Measurements from ENCODE around the gene COL19A1. TPM values are rescaled to one million over a fixed set of nuclear protein-coding genes. Genes with fewer than 3 reads are reported as not detected.

The COL19A1 gene
- total RNA-seq, 1 donor from 2014 or later, result not detected

- no peak for TF ChIP-seq CTCF (IDR thresholded peaks at IDR 0.05; ENCODE audit: insufficient read depth, low read length, severe bottlenecking)
- Histone ChIP-seq H3K4me3 (ENCODE audit: low read depth, low read length) (no peak overlapping the region), H3K36me3 (ENCODE audit: control insufficient read depth, insufficient read depth, low read length) (no peaks in the 10 kb centered on the region), H3K27me3 (ENCODE audit: control insufficient read depth, insufficient read depth, low read length) (no peaks in the 10 kb centered on the region)
- no peak for FAIRE-seq
- no peak for DNase-seq (ENCODE audit: low read depth)
Observed at GRCh38 chr6:70136996-70137395, 270.6 kb downstream of the COL19A1 start.

GRCh38 chr6:70140496-70140895 lies 274.1 kb downstream of the COL19A1 start:
- DNase-seq (ENCODE audit: low read depth), result no peak
- TF ChIP-seq CTCF (IDR thresholded peaks at IDR 0.05; ENCODE audit: insufficient read depth, low read length, severe bottlenecking), result no peak
- Histone ChIP-seq H3K4me3 (ENCODE audit: low read depth, low read length) (no peak overlapping the region), H3K36me3 (ENCODE audit: control insufficient read depth, insufficient read depth, low read length) (no peaks in the 10 kb centered on the region), H3K27me3 (ENCODE audit: control insufficient read depth, insufficient read depth, low read length) (no peaks in the 10 kb centered on the region)
- FAIRE-seq, result no peak

- H3K4me3 ChIP-seq (ENCODE audit: low read depth, low read length), result no peak overlapping the region
- FAIRE-seq, result no peak
Observed at GRCh38 chr6:70142034-70142433, 275.7 kb downstream of the COL19A1 start.

GRCh38 chr6:70145178-70145577 lies 278.8 kb downstream of the COL19A1 start:
- no peak for FAIRE-seq
- H3K27me3 ChIP-seq (ENCODE audit: control insufficient read depth, insufficient read depth, low read length), result no peaks in the 10 kb centered on the region
- no peak for TF ChIP-seq CTCF (IDR thresholded peaks at IDR 0.05; ENCODE audit: insufficient read depth, low read length, severe bottlenecking)

More at GRCh38 chr6:70142034-70142433, 275.7 kb downstream of the COL19A1 start:
- no peak for DNase-seq (ENCODE audit: low read depth)
- H3K27me3 ChIP-seq (ENCODE audit: control insufficient read depth, insufficient read depth, low read length), result no peaks in the 10 kb centered on the region
- H3K36me3 ChIP-seq (ENCODE audit: control insufficient read depth, insufficient read depth, low read length), result no peaks in the 10 kb centered on the region
- TF ChIP-seq CTCF (IDR thresholded peaks at IDR 0.05; ENCODE audit: insufficient read depth, low read length, severe bottlenecking), result no peak

GRCh38 chr6:70149209-70149788 lies 282.9 kb downstream of the COL19A1 start:
- FAIRE-seq (no peak), DNase-seq (ENCODE audit: low read depth) (no peak)
- Histone ChIP-seq H3K36me3 (ENCODE audit: control insufficient read depth, insufficient read depth, low read length) (no peaks in the 10 kb centered on the region), H3K27me3 (ENCODE audit: control insufficient read depth, insufficient read depth, low read length) (no peaks in the 10 kb centered on the region), H3K4me3 (ENCODE audit: low read depth, low read length) (no peak overlapping the region)
- no peak for TF ChIP-seq CTCF (IDR thresholded peaks at IDR 0.05; ENCODE audit: insufficient read depth, low read length, severe bottlenecking)

More at GRCh38 chr6:70145178-70145577, 278.8 kb downstream of the COL19A1 start:
- Histone ChIP-seq H3K36me3 (ENCODE audit: control insufficient read depth, insufficient read depth, low read length) (no peaks in the 10 kb centered on the region), H3K4me3 (ENCODE audit: low read depth, low read length) (no peak overlapping the region)
- DNase-seq (ENCODE audit: low read depth), result no peak

- H3K36me3 ChIP-seq (ENCODE audit: control insufficient read depth, insufficient read depth, low read length), result no peaks in the 10 kb centered on the region
Observed at GRCh38 chr6:70150521-70150920, 284.2 kb downstream of the COL19A1 start.

More at GRCh38 chr6:70150521-70150920, 284.2 kb downstream of the COL19A1 start:
- H3K27me3 ChIP-seq (ENCODE audit: control insufficient read depth, insufficient read depth, low read length), result no peaks in the 10 kb centered on the region
- FAIRE-seq, result no peak
- DNase-seq (ENCODE audit: low read depth), result no peak
- H3K4me3 ChIP-seq (ENCODE audit: low read depth, low read length), result no peak overlapping the region
- no peak for TF ChIP-seq CTCF (IDR thresholded peaks at IDR 0.05; ENCODE audit: insufficient read depth, low read length, severe bottlenecking)

Data from bronchial epithelial cell (primary cell).